ENCODE data around the gene PPP1R3A.

The PPP1R3A gene

GRCh38 chr7:113922049-113922448 is 3.2 kb upstream of the PPP1R3A start:
- Histone ChIP-seq H3K27ac (no peak overlapping the region), H2AFZ (no peak overlapping the region), H3K4me3 (ENCODE audit: low read depth, low read length) (no peak overlapping the region), H3K27me3 (ENCODE audit: control insufficient read depth, insufficient read depth, low read length) (no peaks in the 10 kb centered on the region), H3K79me2 (no peaks in the 10 kb centered on the region), H3K36me3 (ENCODE audit: control insufficient read depth, insufficient read depth, low read length) (no peaks in the 10 kb centered on the region), H3K4me1 (no peaks in the 10 kb centered on the region), H3K4me2 (ENCODE audit: low read length) (no peak overlapping the region), H3K9ac (no peak overlapping the region), H3K9me3 (ENCODE audit: control insufficient read depth, low read length) (no peaks in the 10 kb centered on the region)
- TF ChIP-seq CTCF (IDR thresholded peaks at IDR 0.05): no peak

- H3K4me2 ChIP-seq (ENCODE audit: low read length): no peak overlapping the region
Measured at GRCh38 chr7:113921363-113921762, 2.6 kb upstream of the PPP1R3A start.

GRCh38 chr7:113917840-113918239 is 969 bp downstream of the PPP1R3A start:
- Histone ChIP-seq H3K4me2 (ENCODE audit: low read length) (no peak overlapping the region), H3K36me3 (ENCODE audit: control insufficient read depth, insufficient read depth, low read length) (no peaks in the 10 kb centered on the region), H3K27ac (no peak overlapping the region), H3K4me1 (no peaks in the 10 kb centered on the region), H3K9me3 (ENCODE audit: control insufficient read depth, low read length) (no peaks in the 10 kb centered on the region), H3K9ac (no peak overlapping the region), H2AFZ (no peak overlapping the region), H3K79me2 (no peaks in the 10 kb centered on the region), H3K4me3 (ENCODE audit: low read depth, low read length) (no peak overlapping the region), H3K27me3 (ENCODE audit: control insufficient read depth, insufficient read depth, low read length) (no peaks in the 10 kb centered on the region)
- no peak for TF ChIP-seq CTCF (IDR thresholded peaks at IDR 0.05)

More at GRCh38 chr7:113921363-113921762, 2.6 kb upstream of the PPP1R3A start:
- Histone ChIP-seq H3K27ac (no peak overlapping the region), H3K4me3 (ENCODE audit: low read depth, low read length) (no peak overlapping the region), H3K9me3 (ENCODE audit: control insufficient read depth, low read length) (no peaks in the 10 kb centered on the region), H3K79me2 (no peaks in the 10 kb centered on the region), H2AFZ (no peak overlapping the region), H3K9ac (no peak overlapping the region), H3K27me3 (ENCODE audit: control insufficient read depth, insufficient read depth, low read length) (no peaks in the 10 kb centered on the region), H3K36me3 (ENCODE audit: control insufficient read depth, insufficient read depth, low read length) (no peaks in the 10 kb centered on the region), H3K4me1 (no peaks in the 10 kb centered on the region)
- no peak for TF ChIP-seq CTCF (IDR thresholded peaks at IDR 0.05)

GRCh38 chr7:113915956-113916355 is 2.9 kb downstream of the PPP1R3A start:
- H3K9me3 ChIP-seq (ENCODE audit: control insufficient read depth, low read length): no peaks in the 10 kb centered on the region
- H3K79me2 ChIP-seq: no peaks in the 10 kb centered on the region
- H2AFZ ChIP-seq: no peak overlapping the region
- no peak overlapping the region for H3K9ac ChIP-seq
- H3K36me3 ChIP-seq (ENCODE audit: control insufficient read depth, insufficient read depth, low read length): no peaks in the 10 kb centered on the region
- H3K27ac ChIP-seq: no peak overlapping the region
- H3K4me3 ChIP-seq (ENCODE audit: low read depth, low read length): no peak overlapping the region
- no peaks in the 10 kb centered on the region for H3K27me3 ChIP-seq (ENCODE audit: control insufficient read depth, insufficient read depth, low read length)
- H3K4me2 ChIP-seq (ENCODE audit: low read length): no peak overlapping the region
- TF ChIP-seq CTCF (IDR thresholded peaks at IDR 0.05): no peak
- no peaks in the 10 kb centered on the region for H3K4me1 ChIP-seq

- Histone ChIP-seq H3K36me3 (ENCODE audit: control insufficient read depth, insufficient read depth, low read length) (no peaks in the 10 kb centered on the region), H3K27ac (no peak overlapping the region), H3K27me3 (ENCODE audit: control insufficient read depth, insufficient read depth, low read length) (no peaks in the 10 kb centered on the region), H3K79me2 (no peaks in the 10 kb centered on the region), H3K4me2 (ENCODE audit: low read length) (no peak overlapping the region), H3K9me3 (ENCODE audit: control insufficient read depth, low read length) (no peaks in the 10 kb centered on the region), H3K9ac (no peak overlapping the region), H3K4me1 (no peaks in the 10 kb centered on the region), H3K4me3 (ENCODE audit: low read depth, low read length) (no peak overlapping the region), H2AFZ (no peak overlapping the region)
- TF ChIP-seq CTCF (IDR thresholded peaks at IDR 0.05): no peak
Measured at GRCh38 chr7:113912876-113913275, 5.9 kb downstream of the PPP1R3A start.

Data from parathyroid adenoma (tissue), 2 donors.